K562 (cell line): ENCODE results near the gene MMUT. TPM values are rescaled to one million over a fixed set of nuclear protein-coding genes. Genes with fewer than 3 reads are reported as not detected.

Source experiments
- ATAC-seq: fragments of 200-7000 bp; cut with Tn5 transposase; 3 replicates; pipeline ENCODE4 v1.9.1; 2020; ENCODE audit warnings: moderate library complexity
- BruUV-seq: library from RNA; stranded (reverse); fragments of 400-500 nt; replicated peaks from 2 replicates; lab custom pipeline; 2021; lab: Mats Ljungman, UMichigan
- CTCF ChIA-PET: fragments of 300-600 bp; formaldehyde crosslinking; extraction: SDS; loops from one replicate; lab custom pipeline; 2021; ENCODE audit warnings: low intra/inter-chr PET ratio; lab: Yijun Ruan, JAX
- POLR2A ChIA-PET: fragments of 300-600, 350-650 bp; sonication (Branson Sonifier 250); formaldehyde crosslinking; extraction: SDS; loops from one replicate; lab custom pipeline; 2021; ENCODE audit warnings: antibody characterized with exemption, inconsistent platforms; lab: Yijun Ruan, JAX
- DNase-seq, 4 experiments: peaks; one replicate each; pipeline versions ENCODE4 v3.0.0 to v3.0.0-alpha.2; 2011 to 2018; ENCODE audit warnings: low spot score in 3 of 4, mixed read lengths in 3 of 4; ENCODE audit errors: extremely low read depth in 1 of 4
- FAIRE-seq: peaks from 2 replicates; lab custom pipeline; 2011; peaks lifted over from hg19 to GRCh38; lab: Jason Lieb, UNC
- H2AFZ ChIP-seq: 2 replicates; pipeline ENCODE4 v1.6.0; 2011; ENCODE audit warnings: low read depth, low read length, control low read depth, inconsistent platforms
- H3K27ac ChIP-seq: fragments of 200-600 bp; 3 replicates; pipeline ENCODE4 v1.8.0; 2011; ENCODE audit warnings: low read depth, mild to moderate bottlenecking, control low read depth, inconsistent platforms, low read length, moderate library complexity, mixed read lengths; ENCODE audit errors: extremely low read depth
- H3K27me3 ChIP-seq, 2 experiments: fragments of 300-600 bp in 1 of 2; 2 replicates in 1 of 2; 3 replicates in 1 of 2; pipeline versions ENCODE4 v1.6.0 to v1.8.0; 2011; ENCODE audit warnings: inconsistent platforms in 2 of 2, low read length in 2 of 2, mild to moderate bottlenecking in 1 of 2, mixed read lengths in 1 of 2, moderate library complexity in 1 of 2; ENCODE audit not compliant: control insufficient read depth in 2 of 2, insufficient read depth in 2 of 2
- H3K36me3 ChIP-seq: fragments of 300-600 bp; 3 replicates; pipeline ENCODE4 v1.8.0; 2011; ENCODE audit warnings: mild to moderate bottlenecking, low read length, inconsistent platforms; ENCODE audit not compliant: control insufficient read depth, insufficient read depth
- H3K4me1 ChIP-seq, 2 experiments: fragments of 200-600 bp in 1 of 2; replicated peaks in 1 of 2; 2 replicates in 1 of 2; 3 replicates in 1 of 2; pipeline versions ENCODE4 v1.5.1 to v1.8.0; 2011; ENCODE audit warnings: inconsistent platforms in 2 of 2, low read length in 2 of 2, mild to moderate bottlenecking in 1 of 2, mixed read lengths in 1 of 2, moderate library complexity in 1 of 2; ENCODE audit not compliant: control insufficient read depth in 2 of 2, insufficient read depth in 2 of 2
- H3K4me2 ChIP-seq: 2 replicates; pipeline ENCODE4 v1.6.1; 2011; ENCODE audit warnings: low read length, control low read depth, inconsistent platforms, mixed read lengths; ENCODE audit not compliant: insufficient read depth
- H3K4me3 ChIP-seq: fragments of 200-600 bp; sonication (generic), shearing (Covaris generic); 2 replicates; pipeline ENCODE4 v1.5.1; 2016; ENCODE audit warnings: control low read depth, inconsistent platforms
- H3K79me2 ChIP-seq: fragments of 200-600 bp; 3 replicates; pipeline ENCODE4 v1.8.0; 2011; ENCODE audit warnings: low read length, inconsistent platforms; ENCODE audit not compliant: control insufficient read depth, insufficient read depth
- H3K9ac ChIP-seq, 2 experiments: 2 replicates each; pipeline versions ENCODE4 v1.6.0 to v1.6.1; 2011; ENCODE audit warnings: low read depth in 2 of 2, low read length in 2 of 2, control low read depth in 1 of 2, inconsistent platforms in 1 of 2, mild to moderate bottlenecking in 1 of 2, mixed read lengths in 1 of 2; ENCODE audit not compliant: insufficient read depth in 1 of 2
- H3K9me1 ChIP-seq: one replicate; pipeline ENCODE4 v1.6.0; 2011; ENCODE audit warnings: inconsistent platforms, mild to moderate bottlenecking, low read length, moderate library complexity; ENCODE audit not compliant: control insufficient read depth, insufficient read depth
- H3K9me3 ChIP-seq: replicated peaks from 2 replicates; pipeline ENCODE4 v1.5.1; 2011; ENCODE audit warnings: low read depth, low read length, inconsistent platforms; ENCODE audit not compliant: control insufficient read depth, insufficient read depth
- H4K20me1 ChIP-seq: replicated peaks from 2 replicates; pipeline ENCODE4 v1.6.1; 2011; ENCODE audit warnings: low read length, inconsistent platforms, mixed read lengths; ENCODE audit not compliant: control insufficient read depth, insufficient read depth
- GTF2E2 ChIP-seq: fragments of 200-800 bp; sonication (Bioruptor generic); IDR thresholded peaks from 2 replicates; pipeline ENCODE4 v1.6.1; 2016; ENCODE audit warnings: missing genetic modification characterization, missing compliant biosample characterization
- HDAC3 ChIP-seq: fragments of 450-650 bp; IDR thresholded peaks from 2 replicates; pipeline ENCODE4 v1.6.1; 2018; ENCODE audit warnings: borderline replicate concordance, mild to moderate bottlenecking, moderate library complexity; ENCODE audit not compliant: partially characterized antibody
- MIER1 ChIP-seq: fragments of 450-650 bp; IDR thresholded peaks from 2 replicates; pipeline ENCODE4 v1.6.1; 2016; ENCODE audit warnings: antibody characterized with exemption, mild to moderate bottlenecking, low read depth
- NBN ChIP-seq: fragments of 450-650 bp; IDR thresholded peaks from 2 replicates; pipeline ENCODE4 v1.6.1; 2016; ENCODE audit warnings: low read depth, mild to moderate bottlenecking
- POLR2H ChIP-seq: IDR thresholded peaks from 2 replicates; pipeline ENCODE4 v1.6.1; 2016; ENCODE audit warnings: missing genetic modification characterization, low read depth, mild to moderate bottlenecking, control low read depth, missing compliant biosample characterization, moderate library complexity
- PRPF4 ChIP-seq: fragments of 200-400 bp; formaldehyde crosslinking; IDR thresholded peaks from one replicate; pipeline ENCODE4 v1.6.1; 2017; ENCODE audit warnings: low read length, low read depth, mild to moderate bottlenecking; ENCODE audit not compliant: insufficient read depth, poor library complexity, severe bottlenecking
- YBX1 ChIP-seq: fragments of 450-650 bp; IDR thresholded peaks from 2 replicates; pipeline ENCODE4 v1.7.1; 2016; ENCODE audit warnings: mild to moderate bottlenecking
- ZFX ChIP-seq: sonication (generic); formaldehyde crosslinking; IDR thresholded peaks from 2 replicates; pipeline ENCODE4 v1.8.0; 2022; ENCODE audit warnings: mild to moderate bottlenecking, missing genetic modification reagents, moderate library complexity
- WGBS: fragments of 100-300 bp; shearing (Covaris generic); methylation state at CpG from one replicate; pipeline ENCODE4 v1.1.6; 2016; ENCODE audit warnings: low coverage, mixed read lengths; ENCODE audit not compliant: insufficient coverage; ENCODE audit errors: missing lambda C conversion rate; 5-methylcytosine and 5-hydroxymethylcytosine counted together
- in situ Hi-C: fragments of 300-500 bp; cut with MboI; formaldehyde crosslinking; loops from 4 replicates; pipeline ENCODE4 v1.15.0; 2018; ENCODE audit warnings: inconsistent platforms, mixed read lengths
- intact Hi-C: fragments of 100-400 bp; cut with micrococcal nuclease; formaldehyde crosslinking; loops from 2 replicates; pipeline ENCODE4 v1.14.2; 2022
- polyA plus RNA-seq, 8 experiments: library from polyadenylated mRNA; depleted of rRNA in 4 of 8; stranded (reverse) in 5 of 8; unstranded in 3 of 8; fragments of >200 nt; fragmentation: Nextera tagmentation in 2 of 8; fragmentation: Illumina TruSeq in 1 of 8; extraction: Ambion mirVana in 2 of 8; extraction: Trizol in 1 of 8; gene quantifications; 2 replicates each; pipeline versions ENCODE4 v1.2.1 to v1.2.3, GENCODE V29; 2011 to 2014; ENCODE audit warnings: inconsistent platforms in 1 of 8, missing spikeins in 1 of 8
- total RNA-seq, 7 experiments: library from RNA; depleted of rRNA in 6 of 7; stranded (reverse); fragments of >200 nt in 6 of 7; fragmentation: Illumina TruSeq in 2 of 7; extraction: Trizol in 2 of 7; gene quantifications; 2 replicates each; pipeline versions ENCODE4 v1.2.1 to v1.2.3, GENCODE V29; 2011 to 2021; ENCODE audit warnings: low replicate concordance in 1 of 7
- TF ChIP-seq, protein P1 (sequence below): fragments of 450-650 bp; formaldehyde crosslinking; IDR thresholded peaks from 2 replicates; pipeline ENCODE4 v1.4.0; 2022; ENCODE audit warnings: missing genetic modification characterization

The MMUT gene
- total and polyA plus RNA-seq, 9 of the 15 experiments (the other 6 are each of a cell fraction or from before 2014, with no cell fraction given) = 7.1 to 26.4 (median 16.0) TPM

DNA sequence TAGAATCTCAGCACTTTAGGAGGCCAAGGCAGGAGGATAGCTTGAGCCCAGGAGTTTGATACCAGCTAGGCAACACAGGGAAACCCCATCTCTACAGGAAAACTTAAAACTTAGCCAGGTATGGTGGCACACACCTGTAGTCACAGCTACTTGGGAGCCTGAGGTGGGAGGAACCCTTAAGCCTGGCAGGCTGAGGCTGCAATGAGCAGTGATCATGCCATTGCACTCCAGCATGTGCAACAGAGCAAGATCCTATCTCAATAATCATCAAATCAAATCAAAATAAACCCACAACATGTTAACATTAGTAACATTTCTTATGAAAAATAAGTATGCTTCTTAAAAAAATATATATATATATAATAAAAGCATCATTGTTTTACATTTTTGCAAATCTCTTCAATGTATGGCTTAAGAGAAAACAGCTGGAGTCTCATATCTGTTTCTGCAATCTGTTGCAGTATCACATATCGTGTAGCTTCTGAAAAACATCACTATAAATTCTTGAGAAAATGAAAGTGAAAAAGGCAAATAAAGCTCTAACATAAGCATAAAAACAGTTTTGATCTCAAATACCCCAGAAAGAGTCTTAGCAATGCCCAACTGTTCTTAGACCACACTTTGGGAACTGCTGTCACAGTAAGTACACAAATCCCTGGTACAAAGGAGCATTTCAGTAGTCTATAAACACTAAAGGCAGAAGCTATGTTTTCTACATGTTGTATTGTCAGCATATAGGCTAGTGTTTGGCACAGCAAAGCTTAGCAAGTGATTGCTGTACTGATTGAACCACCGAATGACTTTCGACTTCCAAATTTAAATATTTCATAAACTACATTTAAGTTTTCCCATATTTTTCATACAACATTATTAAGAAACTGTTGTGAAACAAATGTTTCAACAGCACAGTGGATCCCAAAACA is 8.0 kb downstream of the MMUT start:
- Histone ChIP-seq H2AFZ (no peak overlapping the region), H3K9me1 (no peaks in the 10 kb centered on the region), H3K9me3 (no peaks in the 10 kb centered on the region), H3K4me3 (no peak overlapping the region), H4K20me1 (no peaks in the 10 kb centered on the region), H3K27me3 (no peaks in the 10 kb centered on the region), H3K4me2 (no peak overlapping the region), H3K4me1 (no peaks in the 10 kb centered on the region), H3K9ac (no peak overlapping the region), H3K79me2 (no peaks in the 10 kb centered on the region), H3K36me3 (peaks cover 34% of the 10 kb centered on the region), H3K27ac (no peak overlapping the region)
- no TSS peak for BruUV-seq
- no peak for DNase-seq
- WGBS = 80% methylated on average over 3 of the region's 3 CpGs
- TF ChIP-seq, protein P1, sequence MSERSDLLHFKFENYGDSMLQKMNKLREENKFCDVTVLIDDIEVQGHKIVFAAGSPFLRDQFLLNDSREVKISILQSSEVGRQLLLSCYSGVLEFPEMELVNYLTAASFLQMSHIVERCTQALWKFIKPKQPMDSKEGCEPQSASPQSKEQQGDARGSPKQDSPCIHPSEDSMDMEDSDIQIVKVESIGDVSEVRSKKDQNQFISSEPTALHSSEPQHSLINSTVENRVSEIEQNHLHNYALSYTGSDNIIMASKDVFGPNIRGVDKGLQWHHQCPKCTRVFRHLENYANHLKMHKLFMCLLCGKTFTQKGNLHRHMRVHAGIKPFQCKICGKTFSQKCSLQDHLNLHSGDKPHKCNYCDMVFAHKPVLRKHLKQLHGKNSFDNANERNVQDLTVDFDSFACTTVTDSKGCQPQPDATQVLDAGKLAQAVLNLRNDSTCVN (CRISPR knock-in tag) = no peak
- TF ChIP-seq POLR2H (tag) = no peak
- no peak for TF ChIP-seq ZFX (CRISPR knock-in tag)
- TF ChIP-seq HDAC3 = no peak
- no peak for TF ChIP-seq NBN
- TF ChIP-seq PRPF4 = no peak
- no peak for TF ChIP-seq MIER1
- TF ChIP-seq YBX1 = no peak
- no peak for TF ChIP-seq GTF2E2 (tag)
- ATAC-seq = no peak
- POLR2A ChIA-PET = interaction anchor here (0.6 to 1.2 kb wide), 2 partner anchors 12 to 279 kb away, joined by 4 read pairs; no protein-coding TSS in a partner anchor
- intact Hi-C loops (loop anchor here (5.0 kb wide), 1 partner anchor 577 kb away; no protein-coding TSS in a partner anchor), in situ Hi-C loops (no loop called here)
- CTCF ChIA-PET = no interaction called here
- peak; percentile 35 for FAIRE-seq
